A204.1 (cell line): ENCODE results near the gene CGRRF1.

Source experiments
- FAIRE-seq: peaks from 2 replicates; lab custom pipeline; 2012; peaks lifted over from hg19 to GRCh38; lab: Jason Lieb, UNC

Gene CGRRF1

GRCh38 chr14:54577977-54578376, 68.3 kb downstream of the CGRRF1 start:
- FAIRE-seq, result no peak

- FAIRE-seq, result no peak
These were observed 69.9 kb downstream of the CGRRF1 start for GRCh38 chr14:54579621-54580020.

- FAIRE-seq, result no peak
These were observed 71.2 kb downstream of the CGRRF1 start for GRCh38 chr14:54580933-54581332.

DNA sequence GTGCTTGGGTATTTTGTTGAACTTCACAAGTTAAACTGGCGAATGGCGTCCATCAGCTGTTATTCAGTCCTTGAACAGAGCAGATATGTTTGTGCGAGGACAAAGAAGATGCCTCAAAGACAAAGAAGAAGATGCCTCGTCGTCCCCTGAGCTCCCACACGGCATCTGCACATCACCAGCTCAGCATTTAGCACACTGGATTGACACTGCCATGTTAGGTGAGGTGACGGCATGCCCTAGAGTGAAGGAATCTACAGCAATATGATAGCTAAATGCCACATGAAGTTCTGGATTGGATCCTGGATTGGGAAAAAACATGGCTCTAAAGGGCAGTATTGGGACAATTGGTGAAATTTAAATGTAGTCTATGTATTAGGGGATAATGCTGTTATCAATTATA, 72.6 kb downstream of the CGRRF1 start:
- no peak for FAIRE-seq

DNA sequence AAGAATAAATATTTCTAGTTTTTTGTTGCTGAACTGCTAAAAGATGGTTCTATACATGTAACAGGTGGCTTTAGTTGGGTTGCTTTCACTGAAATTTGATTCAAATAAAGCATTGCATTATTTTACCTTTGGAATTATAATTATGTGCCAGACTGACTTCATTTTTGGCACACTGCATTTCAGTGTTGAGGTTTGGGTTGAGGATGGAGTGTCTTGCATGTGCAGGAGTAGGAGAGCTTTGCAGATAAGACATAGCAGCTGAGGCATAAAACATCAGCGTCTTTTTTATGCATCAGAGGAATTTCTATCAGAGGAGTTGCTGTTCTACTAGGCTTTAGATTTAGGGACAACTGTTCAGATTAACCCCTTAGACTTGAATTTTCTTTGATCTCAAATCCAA, 74.4 kb downstream of the CGRRF1 start:
- FAIRE-seq, result no peak

DNA sequence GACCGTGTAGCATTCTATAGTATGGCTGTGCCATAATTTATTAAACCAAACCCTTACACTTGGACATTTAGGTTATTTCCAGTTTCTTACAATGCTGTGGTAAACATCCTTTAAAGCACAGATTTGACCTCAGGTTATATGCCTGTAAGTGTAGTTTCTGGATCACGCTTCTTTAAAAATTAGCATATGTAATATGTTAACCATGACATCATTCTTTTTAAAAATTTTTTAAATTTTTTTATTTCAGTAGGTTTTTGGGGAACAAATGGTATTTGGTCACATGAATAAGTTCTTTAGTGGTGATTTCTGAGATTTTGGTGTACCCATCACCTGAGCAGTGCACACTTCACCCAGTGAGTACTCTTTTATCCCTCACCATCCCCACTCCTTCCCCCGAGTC, 75.5 kb downstream of the CGRRF1 start:
- no peak for FAIRE-seq
